SKM-1 (cell line): ENCODE data around the gene OBSCN.
"Not testable (repeated sequence)": the region's sequence is repeated elsewhere in the genome, so short reads cannot be mapped to it uniquely, and the experiment has no call there.

Experiments
- DNase-seq: peaks from one replicate; lab custom pipeline; 2025; ENCODE audit not compliant: unreplicated experiment; lab: John Stamatoyannopoulos, UW

The OBSCN gene

DNA sequence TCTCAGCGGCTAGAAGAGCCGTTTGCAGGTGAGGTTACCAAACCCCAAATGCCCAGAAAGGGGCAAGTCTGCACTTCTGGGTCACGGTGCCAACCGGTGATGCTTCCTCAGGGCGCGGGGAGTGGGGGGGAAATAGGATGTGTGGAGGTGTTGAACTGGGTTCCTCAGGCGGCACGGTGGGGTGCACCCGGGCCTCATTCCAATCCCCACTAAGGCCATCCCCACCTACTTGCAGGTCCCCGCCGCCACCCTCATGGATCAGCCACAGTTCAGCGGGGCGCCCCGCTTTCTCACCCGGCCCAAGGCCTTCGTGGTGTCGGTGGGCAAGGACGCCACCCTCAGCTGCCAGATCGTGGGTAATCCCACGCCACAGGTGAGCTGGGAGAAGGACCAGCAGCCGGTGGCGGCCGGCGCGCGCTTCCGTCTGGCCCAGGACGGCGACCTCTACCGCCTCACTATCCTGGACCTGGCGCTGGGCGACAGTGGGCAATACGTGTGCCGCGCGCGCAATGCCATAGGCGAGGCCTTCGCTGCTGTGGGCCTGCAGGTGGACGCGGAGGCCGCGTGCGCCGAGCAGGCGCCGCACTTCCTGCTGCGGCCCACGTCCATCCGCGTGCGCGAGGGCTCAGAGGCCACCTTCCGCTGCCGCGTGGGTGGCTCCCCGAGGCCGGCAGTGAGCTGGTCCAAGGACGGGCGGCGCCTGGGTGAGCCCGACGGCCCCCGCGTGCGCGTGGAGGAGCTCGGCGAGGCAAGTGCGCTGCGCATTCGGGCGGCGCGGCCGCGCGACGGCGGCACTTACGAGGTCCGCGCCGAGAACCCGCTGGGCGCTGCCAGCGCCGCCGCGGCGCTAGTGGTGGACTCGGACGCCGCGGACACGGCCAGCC lies 3.9 kb downstream of the OBSCN start:
- no peak for DNase-seq

DNA sequence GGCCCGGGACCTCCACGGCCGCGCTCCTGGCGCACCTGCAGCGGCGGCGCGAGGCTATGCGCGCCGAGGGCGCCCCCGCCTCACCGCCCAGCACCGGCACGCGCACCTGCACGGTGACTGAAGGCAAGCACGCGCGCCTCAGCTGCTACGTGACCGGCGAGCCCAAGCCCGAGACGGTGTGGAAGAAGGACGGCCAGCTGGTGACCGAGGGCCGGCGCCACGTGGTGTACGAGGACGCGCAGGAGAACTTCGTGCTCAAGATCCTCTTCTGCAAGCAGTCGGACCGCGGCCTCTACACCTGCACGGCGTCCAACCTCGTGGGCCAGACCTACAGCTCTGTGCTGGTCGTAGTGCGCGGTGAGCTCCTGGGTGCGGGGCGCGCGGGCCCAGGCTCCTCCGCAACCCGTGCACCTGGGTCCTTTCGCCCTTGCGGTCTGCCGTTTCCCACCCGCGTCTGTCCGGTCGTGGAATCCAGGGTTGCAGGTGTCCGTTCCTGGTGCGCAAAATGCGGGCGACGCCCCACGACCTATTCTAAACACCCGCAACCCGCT lies 4.6 kb downstream of the OBSCN start:
- DNase-seq = no peak

DNA sequence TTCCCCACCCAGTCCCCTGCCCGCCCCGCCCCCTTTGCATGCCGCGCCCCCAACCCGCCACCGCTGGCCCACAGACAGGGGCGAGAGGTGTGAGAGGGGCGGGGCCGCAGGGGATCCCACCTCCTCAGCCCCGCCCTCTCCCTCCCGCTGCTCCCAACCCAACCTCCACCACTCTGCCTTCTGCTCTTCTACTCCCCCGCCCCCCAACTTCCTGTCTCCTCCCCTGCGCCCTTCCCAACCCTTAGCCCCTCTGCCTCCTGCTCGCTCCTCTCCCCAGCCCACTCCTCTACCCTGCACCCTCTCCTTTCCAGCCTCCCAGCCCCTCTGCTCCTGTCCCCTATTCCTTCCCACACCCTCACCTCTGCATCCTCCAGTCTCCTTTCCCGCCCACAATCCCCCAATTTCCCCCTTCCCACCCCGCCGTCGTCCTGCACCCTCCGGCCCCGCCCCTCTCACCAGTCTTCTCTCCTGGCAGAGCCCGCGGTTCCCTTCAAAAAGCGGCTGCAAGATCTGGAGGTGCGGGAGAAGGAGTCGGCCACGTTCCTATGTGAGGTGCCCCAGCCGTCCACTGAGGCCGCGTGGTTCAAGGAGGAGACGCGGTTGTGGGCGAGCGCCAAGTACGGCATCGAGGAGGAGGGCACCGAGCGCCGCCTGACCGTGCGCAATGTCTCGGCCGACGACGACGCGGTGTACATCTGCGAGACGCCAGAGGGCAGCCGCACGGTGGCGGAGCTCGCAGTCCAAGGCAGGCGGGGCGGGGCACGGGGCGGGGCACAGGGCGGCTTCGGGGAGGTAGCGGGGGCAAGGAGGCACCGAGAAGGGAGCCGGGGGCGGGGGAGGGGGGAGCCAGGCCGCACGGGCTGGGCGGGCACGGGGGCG lies 5.4 kb downstream of the OBSCN start:
- DNase-seq = peak; percentile 93

DNA sequence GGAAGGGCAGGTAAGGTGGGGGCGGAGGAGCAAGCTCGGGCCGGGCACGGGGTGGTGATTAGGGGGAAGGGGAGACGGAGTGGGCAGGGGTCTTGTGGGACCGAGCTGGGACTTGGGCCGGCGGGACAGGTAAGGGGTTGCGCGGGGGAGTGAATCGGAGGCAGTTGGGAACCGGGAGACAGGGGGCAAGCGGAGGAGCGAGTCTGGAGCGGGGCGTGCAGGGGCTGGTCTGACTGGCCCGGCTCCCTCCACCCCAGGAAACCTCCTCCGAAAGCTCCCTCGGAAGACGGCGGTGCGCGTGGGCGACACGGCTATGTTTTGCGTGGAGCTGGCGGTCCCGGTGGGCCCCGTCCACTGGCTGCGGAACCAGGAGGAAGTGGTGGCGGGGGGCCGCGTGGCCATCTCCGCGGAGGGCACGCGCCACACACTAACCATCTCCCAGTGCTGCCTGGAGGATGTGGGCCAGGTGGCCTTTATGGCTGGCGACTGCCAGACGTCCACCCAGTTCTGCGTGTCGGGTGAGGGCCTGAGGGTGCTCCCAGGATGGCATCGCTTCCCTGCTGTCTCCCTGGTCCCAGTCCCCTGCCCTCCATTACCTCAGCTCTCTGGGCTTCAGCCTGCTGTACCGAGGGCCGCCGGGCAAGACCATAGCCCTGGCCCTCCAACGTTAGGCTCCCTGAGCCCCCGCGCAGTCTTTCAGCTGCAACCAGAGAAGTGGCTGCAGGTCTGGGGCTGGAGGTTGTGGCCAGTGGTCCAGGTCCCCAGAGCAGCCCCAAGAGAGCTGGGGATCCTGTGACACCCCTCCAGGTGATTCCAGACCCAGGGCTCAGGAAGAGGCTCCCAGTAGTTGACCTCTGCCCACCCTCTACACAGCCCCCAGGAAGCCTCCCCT lies 6.3 kb downstream of the OBSCN start:
- no peak for DNase-seq

DNA sequence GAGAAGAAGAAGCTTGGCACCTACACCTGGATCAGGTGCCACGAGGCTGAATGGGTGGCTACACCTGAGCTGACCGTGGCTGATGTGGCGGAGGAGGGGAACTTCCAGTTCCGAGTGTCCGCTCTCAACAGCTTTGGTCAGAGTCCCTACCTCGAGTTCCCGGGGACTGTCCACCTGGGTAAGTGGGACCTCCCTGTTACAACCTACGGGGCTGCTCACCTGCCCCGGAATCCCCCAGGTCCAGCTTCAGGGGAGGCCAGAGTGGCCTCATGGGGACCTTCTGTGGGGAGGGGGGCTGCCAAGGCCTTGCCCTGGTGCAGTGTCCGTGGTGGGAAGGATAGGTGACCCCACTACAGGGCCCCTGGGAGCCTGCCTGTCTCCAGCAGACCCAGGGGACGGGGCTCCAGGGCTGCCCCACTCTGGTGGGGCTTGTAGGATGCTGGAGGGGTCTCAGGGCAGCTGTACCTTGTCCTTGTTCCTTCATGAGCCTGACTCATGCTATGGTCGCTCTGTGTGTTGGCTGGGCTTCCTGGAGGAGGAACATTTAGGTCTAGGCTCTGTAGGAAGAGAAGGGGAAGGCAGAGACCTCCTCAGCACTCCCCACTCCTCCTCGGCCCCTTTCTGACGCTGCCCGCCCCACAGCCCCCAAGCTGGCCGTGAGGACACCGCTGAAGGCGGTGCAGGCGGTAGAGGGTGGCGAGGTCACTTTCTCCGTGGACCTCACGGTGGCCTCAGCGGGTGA lies 7.2 kb downstream of the OBSCN start:
- DNase-seq = no peak

DNA sequence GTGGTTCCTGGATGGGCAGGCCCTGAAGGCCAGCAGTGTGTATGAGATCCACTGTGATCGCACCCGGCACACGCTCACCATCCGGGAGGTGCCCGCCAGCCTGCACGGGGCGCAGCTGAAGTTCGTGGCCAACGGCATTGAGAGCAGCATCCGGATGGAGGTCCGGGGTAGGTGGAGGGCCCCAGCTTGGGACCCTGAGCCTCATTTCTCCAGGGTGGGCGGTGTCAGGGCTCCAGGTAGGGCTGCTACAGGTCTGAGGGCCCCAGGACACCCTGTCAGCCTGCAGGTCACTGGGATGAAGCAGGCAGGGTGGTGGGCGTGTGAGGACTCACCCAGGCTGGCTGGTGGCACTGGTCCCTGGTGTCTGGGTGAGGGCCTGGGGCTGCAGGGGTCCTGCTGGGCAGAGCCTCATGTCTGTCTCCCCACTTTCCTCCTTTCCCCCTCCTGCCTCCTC lies 7.8 kb downstream of the OBSCN start:
- no peak for DNase-seq

DNA sequence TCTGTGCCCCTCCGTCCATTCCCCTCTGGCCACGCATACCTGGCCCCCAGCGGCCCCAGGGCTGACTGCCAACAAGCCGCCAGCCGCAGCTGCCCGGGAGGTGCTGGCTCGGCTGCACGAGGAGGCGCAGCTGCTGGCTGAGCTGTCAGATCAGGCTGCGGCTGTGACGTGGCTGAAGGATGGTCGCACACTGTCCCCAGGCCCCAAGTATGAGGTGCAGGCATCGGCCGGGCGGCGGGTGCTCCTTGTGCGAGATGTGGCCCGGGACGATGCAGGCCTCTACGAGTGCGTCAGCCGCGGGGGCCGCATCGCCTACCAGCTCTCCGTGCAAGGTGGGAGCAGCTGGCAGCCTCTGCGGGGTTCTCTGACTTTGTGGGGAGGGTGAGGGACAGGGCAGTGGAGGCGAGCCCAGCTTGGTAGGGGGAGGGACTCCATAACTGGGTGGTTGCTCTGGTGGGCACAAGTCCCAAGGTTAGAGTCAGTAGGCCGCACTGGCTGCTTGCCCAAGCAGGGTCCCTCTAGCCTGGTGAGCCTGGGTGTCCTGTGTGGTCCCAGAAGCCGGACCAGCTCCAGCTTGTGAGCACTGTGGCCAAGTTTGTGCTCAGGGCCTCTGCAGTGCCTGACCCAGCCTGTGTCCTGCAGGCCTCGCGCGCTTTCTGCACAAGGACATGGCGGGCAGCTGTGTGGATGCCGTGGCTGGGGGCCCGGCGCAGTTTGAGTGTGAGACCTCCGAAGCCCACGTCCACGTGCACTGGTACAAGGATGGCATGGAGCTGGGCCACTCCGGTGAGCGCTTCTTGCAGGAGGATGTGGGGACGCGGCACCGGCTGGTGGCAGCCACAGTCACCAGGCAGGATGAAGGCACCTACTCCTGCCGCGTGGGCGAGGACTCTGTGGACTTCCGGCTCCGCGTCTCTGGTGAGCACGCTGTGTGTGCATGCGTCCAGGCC lies 8.8 kb downstream of the OBSCN start:
- no peak for DNase-seq

DNA sequence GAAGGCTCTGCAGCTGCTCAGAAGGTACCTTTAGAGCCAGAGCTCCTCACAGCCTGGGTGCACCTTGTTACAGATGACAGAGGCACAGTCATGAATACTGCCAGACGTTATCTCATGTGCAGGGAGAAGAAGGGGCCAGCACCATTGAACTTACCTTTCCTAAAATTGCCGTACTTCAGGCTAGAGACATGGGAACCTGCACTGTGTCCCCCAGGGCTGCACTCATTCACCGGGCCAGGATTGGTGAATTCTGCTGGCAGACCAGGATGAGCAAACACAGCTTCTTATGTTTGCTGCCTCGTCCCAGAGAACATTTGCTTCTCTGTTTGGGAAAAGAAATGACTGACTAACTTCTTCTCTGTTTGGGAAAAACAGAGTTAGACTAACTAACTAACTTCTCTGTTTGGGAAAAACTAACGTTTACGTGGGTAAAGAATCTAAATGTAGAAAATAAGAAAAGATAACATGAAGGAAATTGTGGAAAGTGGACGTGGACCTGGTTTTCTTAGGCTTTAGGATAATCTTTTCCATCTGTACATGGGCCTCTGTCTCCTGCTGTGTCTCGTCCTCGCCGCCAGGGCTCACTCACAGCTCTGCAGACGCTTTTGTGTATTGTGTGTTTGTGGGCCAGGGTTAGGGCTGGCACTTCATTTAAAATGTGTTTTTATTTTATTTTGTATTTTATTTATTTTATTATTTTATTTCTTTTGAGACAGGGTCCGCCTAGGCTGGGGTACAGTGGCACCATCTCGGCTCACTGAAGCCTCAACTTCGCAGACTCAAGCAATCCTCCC lies 9.9 kb downstream of the OBSCN start:
- no peak for DNase-seq

DNA sequence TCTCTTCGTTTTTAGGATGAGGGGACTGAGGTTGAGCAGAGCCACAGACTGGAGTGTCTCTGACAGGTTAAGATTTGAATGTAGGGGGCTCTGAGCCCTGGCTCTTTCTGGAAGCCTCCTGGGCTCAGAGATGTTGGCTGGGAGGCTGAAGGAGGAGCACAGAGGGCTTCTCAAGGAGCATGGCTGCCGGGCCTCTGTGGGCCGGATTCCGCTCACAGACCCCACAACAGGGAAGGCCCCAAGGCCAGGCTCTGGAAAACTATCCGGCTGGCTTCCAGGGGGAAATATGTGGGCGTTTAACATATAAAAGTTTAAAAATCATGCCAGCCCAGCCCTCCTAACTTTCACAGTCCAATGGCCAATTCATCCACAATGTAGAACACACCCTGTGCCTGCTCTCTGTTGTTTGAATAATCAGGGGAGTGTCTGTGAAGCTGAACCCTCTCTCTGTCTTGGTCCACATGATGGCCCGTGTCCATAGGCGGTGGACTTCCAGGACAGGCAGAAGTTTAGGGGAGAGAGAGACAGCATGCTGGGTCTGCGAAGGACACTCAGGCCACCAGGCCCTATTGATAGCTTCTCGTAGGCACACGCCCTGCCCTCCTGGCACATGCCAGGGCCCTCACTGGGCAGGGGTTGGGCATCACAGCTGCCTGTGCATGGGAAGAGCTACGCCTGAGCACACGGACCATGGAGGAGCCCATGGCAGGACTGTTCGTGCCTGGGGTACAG lies 10.8 kb downstream of the OBSCN start:
- no peak for DNase-seq

DNA sequence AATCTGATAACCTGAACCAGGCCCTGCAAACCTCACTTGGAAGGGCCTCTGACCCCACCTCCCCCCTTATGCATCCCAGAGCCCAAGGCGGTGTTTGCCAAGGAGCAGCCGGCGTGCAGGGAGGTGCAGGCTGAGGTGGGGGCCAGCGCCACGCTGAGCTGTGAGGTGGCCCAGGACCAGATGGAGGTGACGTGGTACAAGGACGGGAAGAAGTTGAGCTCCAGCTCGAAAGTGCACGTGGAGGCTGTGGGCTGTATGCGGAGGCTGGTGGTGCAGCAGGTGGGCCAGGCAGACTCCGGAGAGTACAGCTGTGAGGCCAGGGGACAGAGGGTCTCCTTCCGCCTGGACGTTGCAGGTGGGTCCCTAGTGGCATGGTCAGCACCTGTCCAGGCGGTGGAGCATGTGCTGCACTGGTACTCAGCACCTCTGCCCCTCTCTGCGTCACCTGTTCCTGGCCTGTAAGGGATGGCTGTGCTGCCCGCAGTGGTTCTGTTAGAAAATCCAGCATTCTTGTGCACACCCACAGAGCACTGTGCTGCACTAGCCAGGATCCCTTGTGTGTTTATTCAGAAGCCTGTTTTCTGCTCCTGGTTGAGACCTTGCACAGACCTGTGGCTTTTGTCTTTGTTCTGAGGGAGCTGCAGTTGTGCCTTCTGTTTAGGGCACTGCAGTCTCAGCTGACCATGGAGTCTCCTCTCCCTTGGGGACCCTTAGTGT lies 11.6 kb downstream of the OBSCN start:
- no peak for DNase-seq

DNA sequence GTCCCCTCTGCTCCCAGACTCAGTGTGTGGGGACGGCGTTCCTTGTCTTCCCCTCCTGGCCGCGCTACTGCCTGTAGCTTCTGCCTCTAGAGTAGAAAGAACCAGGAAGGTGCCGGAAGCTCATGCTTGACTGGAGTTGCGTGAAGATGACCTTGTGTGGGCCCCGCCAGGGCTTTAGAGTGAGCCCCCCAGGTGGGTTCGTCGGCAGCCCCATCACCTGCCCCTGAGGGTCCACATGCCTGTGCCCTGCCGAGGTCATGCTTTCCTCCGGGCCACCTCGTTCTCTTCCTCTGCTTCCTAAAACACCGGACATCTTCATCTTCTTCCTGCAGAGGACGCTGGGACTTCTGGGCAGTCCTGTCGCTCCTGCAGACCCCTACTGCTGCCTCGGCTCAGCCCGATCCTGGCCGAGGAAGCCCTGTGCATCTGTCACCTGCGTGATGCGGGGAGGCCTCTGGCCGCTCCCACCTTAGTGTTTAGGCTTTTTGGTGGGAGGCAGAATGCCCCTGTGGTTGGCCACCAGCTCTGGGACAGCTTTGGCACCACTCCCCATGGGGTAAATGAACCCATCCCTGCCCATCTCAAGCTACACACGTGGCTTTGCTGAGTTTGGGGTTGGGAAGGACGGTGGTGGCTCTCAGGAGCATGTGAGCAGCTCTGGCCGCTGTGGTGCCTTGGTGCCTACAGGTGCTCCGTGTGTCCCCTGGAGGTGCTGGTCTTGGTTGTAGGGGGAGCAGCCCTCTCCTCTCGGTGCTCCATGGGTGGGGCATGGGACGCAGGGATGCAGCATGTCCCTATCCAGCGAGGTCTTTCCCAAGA lies 12.3 kb downstream of the OBSCN start:
- DNase-seq = no peak

DNA sequence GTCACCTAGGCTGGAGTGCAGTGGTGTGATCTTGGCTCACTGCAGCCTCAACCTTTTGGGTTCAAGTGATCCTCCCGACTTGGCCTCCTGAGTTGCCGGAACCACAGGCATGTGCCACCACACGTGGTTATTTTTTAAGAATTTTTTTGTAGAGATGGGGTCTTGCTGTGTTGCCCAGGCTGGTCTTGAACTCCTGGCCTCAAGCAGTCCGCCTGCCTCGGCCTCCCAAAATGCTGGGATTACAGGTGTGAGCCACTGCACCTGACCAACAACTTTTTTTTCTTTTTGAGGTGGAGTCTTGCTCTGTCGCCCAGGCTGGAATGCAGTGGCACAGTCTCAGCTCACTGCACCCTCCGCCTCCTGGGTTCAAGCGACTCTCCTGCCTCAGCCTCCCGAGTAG lies 13.3 kb downstream of the OBSCN start:
- not testable (repeated sequence) for DNase-seq

DNA sequence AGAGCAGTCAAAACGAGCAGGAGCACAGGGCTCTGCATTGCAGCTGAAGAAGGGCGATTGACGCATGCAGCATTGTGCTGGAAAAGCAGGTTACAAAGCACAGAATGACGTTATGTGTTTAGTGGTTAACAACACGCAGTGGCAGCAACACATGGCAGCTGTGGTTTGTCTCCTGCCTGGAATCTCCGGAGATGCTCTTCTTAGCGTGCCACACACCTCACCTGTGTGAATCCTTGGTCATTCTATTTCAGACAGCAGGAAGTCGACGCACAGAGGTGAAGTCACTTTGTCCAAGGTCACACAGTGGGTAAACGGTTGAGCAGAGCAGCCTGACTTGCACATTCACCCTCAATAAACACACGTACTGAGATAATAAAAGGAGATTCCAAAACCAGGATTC lies 14.7 kb downstream of the OBSCN start:
- DNase-seq = no peak

DNA sequence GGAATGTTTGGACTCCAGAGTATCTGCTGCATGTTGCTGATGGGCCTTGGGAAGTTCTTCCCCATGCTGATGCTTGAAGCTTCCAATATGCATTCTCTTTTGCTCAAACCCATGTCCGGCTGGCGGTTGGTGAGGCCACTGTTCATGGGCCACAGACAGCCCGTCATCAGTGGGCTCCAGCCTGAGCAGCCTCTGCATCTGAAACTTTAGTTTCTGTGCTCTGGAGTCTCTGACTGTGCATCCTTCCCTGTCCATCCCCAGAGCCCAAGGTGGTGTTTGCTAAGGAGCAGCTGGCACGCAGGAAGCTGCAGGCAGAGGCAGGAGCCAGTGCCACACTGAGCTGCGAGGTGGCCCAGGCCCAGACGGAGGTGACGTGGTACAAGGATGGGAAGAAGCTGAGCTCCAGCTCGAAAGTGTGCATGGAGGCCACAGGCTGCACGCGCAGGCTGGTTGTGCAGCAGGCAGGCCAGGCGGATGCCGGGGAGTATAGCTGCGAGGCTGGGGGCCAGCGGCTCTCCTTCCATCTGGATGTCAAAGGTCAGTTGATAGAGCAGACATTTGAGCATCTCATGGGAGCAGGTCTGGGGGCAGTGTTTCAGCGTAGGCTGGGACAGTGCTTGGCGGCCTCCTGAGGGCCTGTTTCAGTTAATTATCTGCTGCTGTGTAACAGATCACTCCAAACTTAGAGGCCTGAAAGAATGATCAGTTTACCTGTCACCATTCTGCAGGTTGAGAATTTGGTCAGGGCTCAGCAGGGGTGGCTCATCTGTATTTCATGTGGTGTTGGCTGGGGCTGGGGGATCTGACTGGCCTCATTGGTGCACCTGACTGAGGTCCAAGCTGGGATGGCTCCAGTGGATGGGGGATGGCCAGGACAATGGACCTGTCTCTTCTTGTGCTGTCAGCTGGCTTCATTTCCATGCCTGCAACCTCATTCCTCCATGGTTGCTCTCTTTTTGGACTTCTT lies 16.6 kb downstream of the OBSCN start:
- no peak for DNase-seq
